HepG2 (cell line): Measurements from ENCODE around the gene NUTF2. TPM values are rescaled to one million over a fixed set of nuclear protein-coding genes. Genes with fewer than 3 reads are reported as not detected.
A peak's percentile ranks its signal among the peaks of the same experiment; 100 is the strongest.

Experiments
- ARID3A ChIP-seq: IDR thresholded peaks from 2 replicates; pipeline ENCODE4 v1.6.1; 2012; ENCODE audit warnings: low read depth, low read length, improper control_type of control experiment
- ATF3 ChIP-seq: sonication (generic); formaldehyde crosslinking; IDR thresholded peaks from 2 replicates; pipeline ENCODE4 v1.4.0; 2020; ENCODE audit warnings: missing genetic modification reagents
- BRF2 ChIP-seq: sonication (generic); formaldehyde crosslinking; IDR thresholded peaks from 2 replicates; pipeline ENCODE4 v1.8.1; 2022; ENCODE audit warnings: mild to moderate bottlenecking, missing genetic modification reagents
- DZIP1 ChIP-seq: sonication (generic); formaldehyde crosslinking; IDR thresholded peaks from 2 replicates; pipeline ENCODE4 v1.5.0; 2020; ENCODE audit warnings: mild to moderate bottlenecking, missing genetic modification reagents
- HOXA5 ChIP-seq: sonication (generic); formaldehyde crosslinking; IDR thresholded peaks from 2 replicates; pipeline ENCODE4 v1.4.0; 2020; ENCODE audit warnings: missing genetic modification reagents
- IRX3 ChIP-seq: sonication (generic); formaldehyde crosslinking; IDR thresholded peaks from 2 replicates; pipeline ENCODE4 v1.8.1; 2023; ENCODE audit warnings: mild to moderate bottlenecking, low read depth, missing genetic modification reagents, borderline replicate concordance
- MEIS2 ChIP-seq: sonication (generic); formaldehyde crosslinking; IDR thresholded peaks from 2 replicates; pipeline ENCODE4 v1.9.0; 2021; ENCODE audit warnings: mild to moderate bottlenecking, missing genetic modification reagents
- NFKB2 ChIP-seq: sonication (generic); formaldehyde crosslinking; IDR thresholded peaks from 2 replicates; pipeline ENCODE4 v1.4.0; 2020; ENCODE audit warnings: missing genetic modification reagents, borderline replicate concordance
- NONO ChIP-seq, 2 experiments: fragments of 450-650 bp in 1 of 2; sonication (generic) in 1 of 2; formaldehyde crosslinking in 1 of 2; IDR thresholded peaks in 1 of 2; conservative IDR thresholded peaks in 1 of 2; 2 replicates each; pipeline versions ENCODE4 v1.6.1 to v1.8.0; 2017 to 2022; ENCODE audit warnings: mild to moderate bottlenecking in 1 of 2, missing genetic modification reagents in 1 of 2, moderate library complexity in 1 of 2
- NR2C2 ChIP-seq: sonication (generic); formaldehyde crosslinking; IDR thresholded peaks from 2 replicates; pipeline ENCODE4 v1.4.0; 2020; ENCODE audit warnings: missing genetic modification reagents, mild to moderate bottlenecking, moderate library complexity, borderline replicate concordance
- SMAD3 ChIP-seq: sonication (generic); formaldehyde crosslinking; IDR thresholded peaks from 2 replicates; pipeline ENCODE4 v1.4.0; 2020; ENCODE audit warnings: missing genetic modification reagents
- SMC3 ChIP-seq: IDR thresholded peaks from 2 replicates; pipeline ENCODE4 v1.6.1; 2011; ENCODE audit warnings: low read length, improper control_type of control experiment
- SRF ChIP-seq: IDR thresholded peaks from 2 replicates; pipeline ENCODE4 v1.6.1; 2011; ENCODE audit warnings: mild to moderate bottlenecking, low read depth, low read length, moderate library complexity
- TARDBP ChIP-seq: sonication (generic); formaldehyde crosslinking; IDR thresholded peaks from 2 replicates; pipeline ENCODE4 v1.8.0; 2022; ENCODE audit warnings: mild to moderate bottlenecking, missing genetic modification reagents
- TFE3 ChIP-seq: IDR thresholded peaks from 2 replicates; pipeline ENCODE4 v1.6.1; 2016
- ZFP36L1 ChIP-seq: sonication (generic); formaldehyde crosslinking; IDR thresholded peaks from 2 replicates; pipeline ENCODE4 v1.8.0; 2022; ENCODE audit warnings: mild to moderate bottlenecking, missing genetic modification reagents, moderate library complexity
- ZNF317 ChIP-seq: sonication (generic); formaldehyde crosslinking; IDR thresholded peaks from 2 replicates; pipeline ENCODE4 v1.5.0; 2020; ENCODE audit warnings: mild to moderate bottlenecking, missing genetic modification reagents
- ZNF326 ChIP-seq: sonication (generic); formaldehyde crosslinking; IDR thresholded peaks from 2 replicates; pipeline ENCODE4 v1.4.0; 2020; ENCODE audit warnings: missing genetic modification reagents, borderline replicate concordance
- ZNF737 ChIP-seq: sonication (generic); formaldehyde crosslinking; IDR thresholded peaks from 2 replicates; pipeline ENCODE4 v1.5.0; 2020; ENCODE audit warnings: missing genetic modification reagents, mild to moderate bottlenecking, borderline replicate concordance
- ZNF75D ChIP-seq: sonication (generic); formaldehyde crosslinking; IDR thresholded peaks from 2 replicates; pipeline ENCODE4 v1.8.1; 2023; ENCODE audit warnings: missing genetic modification reagents, mild to moderate bottlenecking, borderline replicate concordance
- ZNF768 ChIP-seq: sonication (generic); formaldehyde crosslinking; IDR thresholded peaks from 2 replicates; pipeline ENCODE4 v1.4.0; 2020; ENCODE audit warnings: missing genetic modification reagents
- ZNF777 ChIP-seq: sonication (generic); formaldehyde crosslinking; IDR thresholded peaks from 2 replicates; pipeline ENCODE4 v1.4.0; 2020; ENCODE audit warnings: missing genetic modification reagents
- ZNF83 ChIP-seq: sonication (generic); formaldehyde crosslinking; IDR thresholded peaks from 2 replicates; pipeline ENCODE4 v1.4.0; 2020; ENCODE audit warnings: missing genetic modification reagents, mild to moderate bottlenecking, borderline replicate concordance
- polyA plus RNA-seq, 8 experiments: library from polyadenylated mRNA; depleted of rRNA in 3 of 8; stranded (reverse) in 7 of 8; unstranded in 1 of 8; fragments of >200 nt; fragmentation: Illumina TruSeq in 4 of 8; extraction: Trizol in 4 of 8; gene quantifications; 2 replicates each; pipeline versions ENCODE4 v1.2.1 to v1.2.3, GENCODE V29; 2011 to 2016; ENCODE audit warnings: low read depth in 4 of 8, missing spikeins in 1 of 8, mixed read lengths in 1 of 8; ENCODE audit not compliant: insufficient read depth in 1 of 8
- total RNA-seq, 5 experiments: library from RNA; depleted of rRNA; stranded (reverse); fragments of >200 nt; fragmentation: Illumina TruSeq; extraction: Trizol; gene quantifications; 2 replicates each; pipeline ENCODE4 v1.2.3, GENCODE V29; 2016; ENCODE audit warnings: low read depth in 1 of 5

Gene NUTF2
- total and polyA plus RNA-seq, 2 of the 13 experiments (the other 11 are each of a cell fraction or from before 2014, with no cell fraction given): 168 to 214 TPM

- TF ChIP-seq ARID3A (no peak), MEIS2 (CRISPR knock-in tag) (no peak), ZNF75D (CRISPR knock-in tag) (no peak), SMC3 (no peak), HOXA5 (no peak), ZNF317 (CRISPR knock-in tag) (no peak), ATF3 (CRISPR knock-in tag) (no peak), TARDBP (0 out of 2 replicates have a peak, but pooled peaks have one; percentile 36), ZNF326 (CRISPR knock-in tag) (no peak), TFE3 (peak; percentile 96), DZIP1 (CRISPR knock-in tag) (no peak), SMAD3 (CRISPR knock-in tag) (no peak), ZNF737 (no peak), SRF (no peak), NONO (IDR thresholded peaks at IDR 0.05) (no peak), NONO (CRISPR knock-in tag; conservative IDR thresholded peaks at IDR 0.05) (no peak), IRX3 (CRISPR knock-in tag) (no peak), ZNF768 (no peak), BRF2 (CRISPR knock-in tag) (no peak), ZNF777 (CRISPR knock-in tag) (no peak), NFKB2 (no peak), ZNF83 (CRISPR knock-in tag) (no peak), ZFP36L1 (CRISPR knock-in tag) (no peak), NR2C2 (CRISPR knock-in tag) (no peak)
Measured at GRCh38 chr16:67804853-67805542, 41.7 kb upstream of the NUTF2 start (continued).
